T-helper 1 cell treated with Interleukin-12 subunit alpha and Interleukin-12 subunit beta and Interleukin-4 antibody, amounts not matched to agents 30 μg/mL and 1 μg/mL, for 36 hours (primary cell): ENCODE results near the gene SLITRK5.

Experiments
- H3K27ac Mint-ChIP-seq: one replicate; pipeline ENCODE4 v1.8.0; 2021; ENCODE audit warnings: mild to moderate bottlenecking, mixed read lengths
- H3K27me3 Mint-ChIP-seq: one replicate; pipeline ENCODE4 v1.8.0; 2021; ENCODE audit warnings: low read depth, mixed read lengths
- H3K36me3 Mint-ChIP-seq: one replicate; pipeline ENCODE4 v1.8.0; 2021; ENCODE audit warnings: low read depth, mixed read lengths
- H3K4me1 Mint-ChIP-seq: one replicate; pipeline ENCODE4 v1.8.0; 2021; ENCODE audit warnings: low read depth, mixed read lengths
- H3K4me3 Mint-ChIP-seq: one replicate; pipeline ENCODE4 v1.8.0; 2021; ENCODE audit warnings: mild to moderate bottlenecking, moderate library complexity, mixed read lengths
- H3K9me3 Mint-ChIP-seq: one replicate; pipeline ENCODE4 v1.8.0; 2021; ENCODE audit warnings: mixed read lengths

Gene SLITRK5, protein sequence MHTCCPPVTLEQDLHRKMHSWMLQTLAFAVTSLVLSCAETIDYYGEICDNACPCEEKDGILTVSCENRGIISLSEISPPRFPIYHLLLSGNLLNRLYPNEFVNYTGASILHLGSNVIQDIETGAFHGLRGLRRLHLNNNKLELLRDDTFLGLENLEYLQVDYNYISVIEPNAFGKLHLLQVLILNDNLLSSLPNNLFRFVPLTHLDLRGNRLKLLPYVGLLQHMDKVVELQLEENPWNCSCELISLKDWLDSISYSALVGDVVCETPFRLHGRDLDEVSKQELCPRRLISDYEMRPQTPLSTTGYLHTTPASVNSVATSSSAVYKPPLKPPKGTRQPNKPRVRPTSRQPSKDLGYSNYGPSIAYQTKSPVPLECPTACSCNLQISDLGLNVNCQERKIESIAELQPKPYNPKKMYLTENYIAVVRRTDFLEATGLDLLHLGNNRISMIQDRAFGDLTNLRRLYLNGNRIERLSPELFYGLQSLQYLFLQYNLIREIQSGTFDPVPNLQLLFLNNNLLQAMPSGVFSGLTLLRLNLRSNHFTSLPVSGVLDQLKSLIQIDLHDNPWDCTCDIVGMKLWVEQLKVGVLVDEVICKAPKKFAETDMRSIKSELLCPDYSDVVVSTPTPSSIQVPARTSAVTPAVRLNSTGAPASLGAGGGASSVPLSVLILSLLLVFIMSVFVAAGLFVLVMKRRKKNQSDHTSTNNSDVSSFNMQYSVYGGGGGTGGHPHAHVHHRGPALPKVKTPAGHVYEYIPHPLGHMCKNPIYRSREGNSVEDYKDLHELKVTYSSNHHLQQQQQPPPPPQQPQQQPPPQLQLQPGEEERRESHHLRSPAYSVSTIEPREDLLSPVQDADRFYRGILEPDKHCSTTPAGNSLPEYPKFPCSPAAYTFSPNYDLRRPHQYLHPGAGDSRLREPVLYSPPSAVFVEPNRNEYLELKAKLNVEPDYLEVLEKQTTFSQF

DNA sequence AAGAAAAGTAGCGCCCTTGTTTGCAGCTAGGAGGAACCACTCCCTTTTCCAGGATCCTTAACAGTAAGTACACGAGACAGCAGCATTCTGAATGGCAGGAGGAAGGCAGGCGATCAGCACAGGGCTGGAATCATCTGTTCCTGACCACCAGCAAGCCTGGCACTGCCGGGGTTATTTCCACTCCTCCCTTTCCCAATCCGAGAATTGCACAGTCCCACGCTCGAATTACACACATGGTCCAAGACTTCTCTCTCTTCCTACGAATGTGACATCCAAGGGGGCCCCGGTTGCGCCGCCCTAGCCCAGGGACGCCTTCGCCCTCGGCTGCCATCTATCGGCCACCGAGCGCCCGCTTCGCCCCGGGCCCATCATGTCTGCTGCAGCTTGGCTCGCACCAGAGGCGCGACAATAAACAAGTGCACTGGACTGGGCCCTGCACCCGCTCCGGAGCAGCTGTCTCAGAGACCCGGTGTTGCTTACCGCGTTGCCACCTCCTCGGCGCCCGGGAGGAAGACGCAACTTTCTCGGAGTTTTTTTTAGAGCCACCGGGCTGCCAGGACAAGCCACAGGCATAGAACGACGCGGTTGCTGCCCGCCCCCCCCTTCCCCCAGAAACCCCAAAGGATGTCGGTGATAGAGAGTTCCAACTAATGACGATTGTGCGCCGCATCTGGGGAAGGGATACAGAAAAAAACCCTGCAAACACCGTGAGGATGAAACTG, at the start of gene SLITRK5:
SLITRK5 (plus strand) TSS at position 341 of the 722 bp plus-strand sequence. CDS start 4,018 bp downstream, outside the sequence.
- H3K36me3 Mint-ChIP-seq, result no peaks in the 10 kb centered on the region
- peak within 1 kb of the TSS; percentile 36 for H3K27ac Mint-ChIP-seq
- H3K27me3 Mint-ChIP-seq, result peaks cover 45% of the 10 kb centered on the region
- peak within 1 kb of the TSS; percentile 54 for H3K4me3 Mint-ChIP-seq
- H3K4me1 Mint-ChIP-seq, result peaks cover 7% of the 10 kb centered on the region
- H3K9me3 Mint-ChIP-seq, result no peaks in the 10 kb centered on the region

DNA sequence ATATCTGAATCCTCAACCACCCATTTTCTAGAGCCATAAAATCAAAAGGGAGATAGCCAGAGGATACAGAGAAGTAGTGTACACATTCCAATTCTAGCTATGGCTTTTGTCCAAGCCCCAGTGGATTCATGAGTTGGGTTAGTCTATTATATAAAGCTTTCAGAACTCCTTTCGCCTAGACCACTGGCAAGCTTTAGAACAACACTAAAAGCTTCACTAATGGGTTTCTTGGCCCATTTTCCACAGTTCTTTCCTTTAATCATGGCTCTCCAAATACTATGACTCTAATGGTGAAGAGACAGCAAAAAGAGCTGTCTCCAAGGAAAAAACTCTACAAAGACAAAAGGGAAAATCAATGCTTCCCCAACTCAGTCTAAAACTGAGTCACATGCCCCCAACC, 48.2 kb upstream of the SLITRK5 start:
- Mint-ChIP-seq H3K9me3 (no peaks in the 10 kb centered on the region), H3K27me3 (no peaks in the 10 kb centered on the region), H3K4me3 (no peak overlapping the region), H3K27ac (no peak overlapping the region), H3K4me1 (no peaks in the 10 kb centered on the region), H3K36me3 (no peaks in the 10 kb centered on the region)

DNA sequence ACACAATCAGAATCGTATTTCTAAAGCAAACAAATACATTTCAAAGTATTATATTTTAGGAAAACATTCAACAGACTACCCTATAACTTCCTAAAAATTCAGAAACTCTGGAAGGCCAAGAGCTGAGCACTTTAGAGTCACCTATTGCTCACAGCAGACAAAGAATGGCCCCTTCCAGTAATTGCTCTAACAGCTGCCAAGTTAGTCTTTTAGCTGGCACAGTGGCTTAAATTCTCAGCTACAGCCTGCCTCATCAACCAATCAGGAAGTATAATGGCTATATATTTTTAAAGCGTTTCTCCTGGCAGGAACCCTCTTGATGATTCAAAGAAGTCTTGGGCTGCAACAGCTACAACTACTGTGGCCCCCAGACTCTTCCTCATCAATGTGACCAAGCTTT, 14.9 kb upstream of the SLITRK5 start:
- Mint-ChIP-seq H3K4me1 (no peaks in the 10 kb centered on the region), H3K36me3 (no peaks in the 10 kb centered on the region), H3K4me3 (no peak overlapping the region), H3K9me3 (no peaks in the 10 kb centered on the region), H3K27me3 (no peaks in the 10 kb centered on the region), H3K27ac (no peak overlapping the region)

DNA sequence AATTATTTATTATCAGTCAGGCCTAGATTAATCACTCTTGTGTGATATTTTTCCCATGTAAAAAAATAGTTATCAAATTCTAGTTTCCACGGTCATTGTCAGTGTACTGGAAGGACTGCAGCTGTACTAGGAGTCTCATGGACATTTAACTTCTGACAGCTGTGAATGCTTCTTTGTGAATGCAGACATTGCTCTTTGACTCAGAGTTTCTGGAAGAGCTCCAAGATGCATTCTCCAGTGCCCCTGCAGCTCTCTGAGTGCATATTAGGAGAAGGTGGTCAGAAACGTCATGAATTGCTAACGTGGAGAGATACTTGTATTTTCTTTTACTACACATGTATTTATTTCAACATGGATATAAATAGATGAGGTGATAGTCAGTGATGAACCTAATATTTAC, 9.7 kb upstream of the SLITRK5 start:
- H3K9me3 Mint-ChIP-seq, result no peaks in the 10 kb centered on the region
- H3K36me3 Mint-ChIP-seq, result no peaks in the 10 kb centered on the region
- no peak overlapping the region for H3K4me3 Mint-ChIP-seq
- H3K27me3 Mint-ChIP-seq, result no peaks in the 10 kb centered on the region
- no peak overlapping the region for H3K27ac Mint-ChIP-seq
- H3K4me1 Mint-ChIP-seq, result no peaks in the 10 kb centered on the region

DNA sequence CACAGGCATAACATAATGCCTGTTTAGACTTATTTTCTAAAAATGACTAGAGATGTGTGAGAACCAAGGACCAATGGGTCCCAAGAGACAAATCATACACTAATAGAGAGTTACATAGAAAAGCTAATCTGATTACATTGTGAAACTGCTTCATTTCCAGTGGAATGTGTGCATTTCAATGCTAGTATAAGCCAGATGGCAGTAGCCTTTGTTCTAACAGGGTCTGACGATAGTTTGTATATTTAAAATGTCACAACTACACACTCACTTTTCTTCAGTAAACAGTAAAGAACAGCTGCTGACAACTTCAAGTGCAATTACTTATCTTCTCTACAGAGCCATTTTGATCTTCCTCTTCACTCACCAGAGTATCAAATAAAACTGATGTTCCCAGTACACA, 4.3 kb upstream of the SLITRK5 start:
- Mint-ChIP-seq H3K4me1 (peaks cover 3% of the 10 kb centered on the region), H3K27me3 (peaks cover 14% of the 10 kb centered on the region), H3K9me3 (no peaks in the 10 kb centered on the region), H3K36me3 (no peaks in the 10 kb centered on the region), H3K4me3 (no peak overlapping the region), H3K27ac (no peak overlapping the region)

DNA sequence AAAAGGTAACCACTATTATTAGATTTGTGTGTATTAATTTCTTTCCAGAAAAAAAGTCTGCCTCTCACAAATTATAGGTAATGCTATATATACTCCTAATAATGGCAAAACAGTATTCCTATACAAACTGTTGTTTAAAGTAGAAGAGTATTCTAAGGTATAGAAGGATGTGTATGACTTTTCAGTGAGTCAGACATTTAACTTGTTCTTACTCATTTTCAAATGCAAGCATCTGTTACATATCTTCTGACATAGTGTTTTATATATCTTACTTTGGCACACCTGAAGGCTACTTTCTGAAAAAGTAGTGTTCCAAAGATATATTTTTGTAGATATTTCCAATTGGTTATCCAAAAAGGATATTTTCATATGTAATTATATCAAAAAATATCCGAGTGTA, 3.5 kb upstream of the SLITRK5 start:
- peaks cover 3% of the 10 kb centered on the region for H3K4me1 Mint-ChIP-seq
- peaks cover 17% of the 10 kb centered on the region for H3K27me3 Mint-ChIP-seq
- H3K36me3 Mint-ChIP-seq, result no peaks in the 10 kb centered on the region
- H3K4me3 Mint-ChIP-seq, result no peak overlapping the region
- no peak overlapping the region for H3K27ac Mint-ChIP-seq
- no peaks in the 10 kb centered on the region for H3K9me3 Mint-ChIP-seq

DNA sequence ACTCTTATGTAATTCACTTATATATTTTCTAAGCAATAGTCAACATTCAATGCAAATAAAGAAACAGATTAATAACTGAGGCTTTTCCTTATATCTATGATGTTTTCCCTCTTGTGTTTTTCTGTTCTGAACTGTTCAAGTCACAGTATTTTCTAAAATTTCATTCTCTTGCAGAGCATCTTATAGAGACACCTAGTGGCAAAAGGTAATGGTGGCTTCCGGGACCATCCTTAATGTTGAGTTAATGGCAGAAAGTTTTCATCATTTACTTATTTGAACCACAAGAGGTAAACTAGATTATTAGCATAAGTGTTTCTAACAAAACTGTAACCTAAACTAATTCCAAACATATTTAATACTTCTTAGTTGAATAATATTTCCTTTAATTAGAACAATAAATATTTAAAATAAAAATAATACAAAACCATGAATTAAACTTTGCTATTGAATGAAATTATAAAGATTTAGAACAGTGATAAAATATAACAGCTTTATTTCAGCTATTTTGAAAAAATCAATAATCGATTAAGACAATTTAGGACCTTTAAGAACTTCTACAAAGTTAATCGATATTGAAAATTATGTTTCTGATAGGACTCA, 1.7 kb upstream of the SLITRK5 start:
- no peak overlapping the region for H3K4me3 Mint-ChIP-seq
- no peaks in the 10 kb centered on the region for H3K9me3 Mint-ChIP-seq
- no peak overlapping the region for H3K27ac Mint-ChIP-seq

DNA sequence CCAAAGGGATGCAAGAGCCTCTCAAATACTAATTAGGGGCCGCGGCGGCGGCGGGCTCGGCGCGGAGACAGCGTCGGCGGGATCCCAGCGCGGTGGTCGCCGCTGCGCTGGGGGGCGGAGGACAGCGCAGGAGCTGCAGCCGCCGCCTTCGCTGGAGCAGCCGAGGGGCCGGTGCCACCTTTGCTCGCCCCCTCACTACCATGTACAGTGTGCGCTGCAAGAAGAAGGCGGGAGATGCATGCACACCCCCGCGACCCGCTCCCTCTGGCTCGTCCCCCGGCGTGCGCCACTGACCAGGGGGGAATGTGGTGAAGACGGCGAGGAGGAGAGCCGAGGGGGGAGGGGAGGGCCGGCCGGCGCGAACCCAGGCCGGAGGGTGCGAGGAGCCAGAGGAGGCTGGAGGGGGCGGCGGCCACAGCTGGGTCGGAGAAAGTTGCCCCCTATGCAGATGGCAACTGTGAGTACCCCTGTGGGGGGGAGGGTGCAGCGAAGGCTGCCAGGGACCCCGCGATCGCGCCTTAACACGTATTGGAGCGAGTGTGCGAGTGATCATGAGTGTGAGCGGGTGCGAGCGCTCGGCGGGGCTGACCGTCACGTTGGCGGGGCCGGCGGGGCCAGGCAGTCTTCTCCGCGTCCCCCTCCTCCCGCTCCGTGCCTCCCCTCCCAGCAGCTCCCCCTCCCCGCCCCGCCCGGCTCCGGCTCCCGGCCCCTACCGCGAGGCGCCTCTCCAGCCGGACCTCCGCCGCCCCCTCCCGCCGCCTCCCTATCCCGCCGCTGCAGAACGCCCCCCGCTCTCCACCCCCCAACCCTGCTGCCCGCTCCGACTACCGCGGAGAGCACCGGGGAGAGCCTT, 808 bp downstream of the SLITRK5 start:
- Mint-ChIP-seq H3K36me3 (no peaks in the 10 kb centered on the region), H3K27ac (peak overlapping the region; percentile 36), H3K27me3 (peaks cover 49% of the 10 kb centered on the region), H3K9me3 (no peaks in the 10 kb centered on the region), H3K4me3 (peak overlapping the region; percentile 54), H3K4me1 (peaks cover 7% of the 10 kb centered on the region)

More for the DNA sequence above, 1.7 kb upstream of the SLITRK5 start:
- Mint-ChIP-seq H3K4me1 (peaks cover 7% of the 10 kb centered on the region), H3K36me3 (no peaks in the 10 kb centered on the region), H3K27me3 (peaks cover 35% of the 10 kb centered on the region)

DNA sequence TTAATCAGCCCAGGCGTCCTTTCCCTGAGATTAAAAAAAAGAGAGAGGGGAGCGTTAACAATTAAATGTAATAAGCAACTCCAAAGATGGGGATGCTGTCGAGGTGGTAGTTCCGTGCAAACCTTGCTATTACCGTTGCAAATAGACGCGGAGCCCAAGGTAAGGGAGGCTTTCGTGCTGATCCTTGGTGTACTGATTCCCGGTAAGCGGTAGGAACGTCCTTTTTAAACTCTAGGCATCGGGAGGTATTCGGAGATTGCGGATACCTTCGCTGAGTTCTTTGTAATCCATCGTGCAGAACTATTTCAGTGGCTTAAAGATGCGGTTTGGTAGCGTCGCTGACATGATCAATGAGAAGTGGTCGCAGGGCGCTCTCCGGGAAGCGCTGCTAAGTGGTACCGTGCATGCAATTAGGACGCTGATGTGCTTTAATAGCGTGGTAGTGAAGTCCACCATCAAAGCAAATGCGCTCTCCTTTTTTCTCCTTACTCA, 3.1 kb downstream of the SLITRK5 start:
- H3K4me3 Mint-ChIP-seq, result no peak overlapping the region
- no peaks in the 10 kb centered on the region for H3K9me3 Mint-ChIP-seq
- peaks cover 12% of the 10 kb centered on the region for H3K4me1 Mint-ChIP-seq
- H3K36me3 Mint-ChIP-seq, result no peaks in the 10 kb centered on the region
- peaks cover 61% of the 10 kb centered on the region for H3K27me3 Mint-ChIP-seq
- H3K27ac Mint-ChIP-seq, result no peak overlapping the region

DNA sequence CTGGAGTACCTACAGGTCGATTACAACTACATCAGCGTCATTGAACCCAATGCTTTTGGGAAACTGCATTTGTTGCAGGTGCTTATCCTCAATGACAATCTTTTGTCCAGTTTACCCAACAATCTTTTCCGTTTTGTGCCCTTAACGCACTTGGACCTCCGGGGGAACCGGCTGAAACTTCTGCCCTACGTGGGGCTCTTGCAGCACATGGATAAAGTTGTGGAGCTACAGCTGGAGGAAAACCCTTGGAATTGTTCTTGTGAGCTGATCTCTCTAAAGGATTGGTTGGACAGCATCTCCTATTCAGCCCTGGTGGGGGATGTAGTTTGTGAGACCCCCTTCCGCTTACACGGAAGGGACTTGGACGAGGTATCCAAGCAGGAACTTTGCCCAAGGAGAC, 4.7 kb downstream of the SLITRK5 start:
- peaks cover 58% of the 10 kb centered on the region for H3K27me3 Mint-ChIP-seq

DNA sequence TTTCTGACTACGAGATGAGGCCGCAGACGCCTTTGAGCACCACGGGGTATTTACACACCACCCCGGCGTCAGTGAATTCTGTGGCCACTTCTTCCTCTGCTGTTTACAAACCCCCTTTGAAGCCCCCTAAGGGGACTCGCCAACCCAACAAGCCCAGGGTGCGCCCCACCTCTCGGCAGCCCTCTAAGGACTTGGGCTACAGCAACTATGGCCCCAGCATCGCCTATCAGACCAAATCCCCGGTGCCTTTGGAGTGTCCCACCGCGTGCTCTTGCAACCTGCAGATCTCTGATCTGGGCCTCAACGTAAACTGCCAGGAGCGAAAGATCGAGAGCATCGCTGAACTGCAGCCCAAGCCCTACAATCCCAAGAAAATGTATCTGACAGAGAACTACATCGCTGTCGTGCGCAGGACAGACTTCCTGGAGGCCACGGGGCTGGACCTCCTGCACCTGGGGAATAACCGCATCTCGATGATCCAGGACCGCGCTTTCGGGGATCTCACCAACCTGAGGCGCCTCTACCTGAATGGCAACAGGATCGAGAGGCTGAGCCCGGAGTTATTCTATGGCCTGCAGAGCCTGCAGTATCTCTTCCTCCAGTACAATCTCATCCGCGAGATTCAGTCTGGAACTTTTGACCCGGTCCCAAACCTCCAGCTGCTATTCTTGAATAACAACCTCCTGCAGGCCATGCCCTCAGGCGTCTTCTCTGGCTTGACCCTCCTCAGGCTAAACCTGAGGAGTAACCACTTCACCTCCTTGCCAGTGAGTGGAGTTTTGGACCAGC, 5.3 kb downstream of the SLITRK5 start:
- peaks cover 52% of the 10 kb centered on the region for H3K27me3 Mint-ChIP-seq
- H3K4me3 Mint-ChIP-seq, result no peak overlapping the region

More for the DNA sequence above, 4.7 kb downstream of the SLITRK5 start:
- no peak overlapping the region for H3K27ac Mint-ChIP-seq
- no peaks in the 10 kb centered on the region for H3K36me3 Mint-ChIP-seq
- peaks cover 12% of the 10 kb centered on the region for H3K4me1 Mint-ChIP-seq
- no peaks in the 10 kb centered on the region for H3K9me3 Mint-ChIP-seq
- H3K4me3 Mint-ChIP-seq, result no peak overlapping the region

DNA sequence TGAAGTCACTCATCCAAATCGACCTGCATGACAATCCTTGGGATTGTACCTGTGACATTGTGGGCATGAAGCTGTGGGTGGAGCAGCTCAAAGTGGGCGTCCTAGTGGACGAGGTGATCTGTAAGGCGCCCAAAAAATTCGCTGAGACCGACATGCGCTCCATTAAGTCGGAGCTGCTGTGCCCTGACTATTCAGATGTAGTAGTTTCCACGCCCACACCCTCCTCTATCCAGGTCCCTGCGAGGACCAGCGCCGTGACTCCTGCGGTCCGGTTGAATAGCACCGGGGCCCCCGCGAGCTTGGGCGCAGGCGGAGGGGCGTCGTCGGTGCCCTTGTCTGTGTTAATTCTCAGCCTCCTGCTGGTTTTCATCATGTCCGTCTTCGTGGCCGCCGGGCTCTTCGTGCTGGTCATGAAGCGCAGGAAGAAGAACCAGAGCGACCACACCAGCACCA, 5.9 kb downstream of the SLITRK5 start:
- H3K36me3 Mint-ChIP-seq, result no peaks in the 10 kb centered on the region
- H3K27ac Mint-ChIP-seq, result no peak overlapping the region
- H3K4me3 Mint-ChIP-seq, result no peak overlapping the region
- H3K27me3 Mint-ChIP-seq, result peaks cover 49% of the 10 kb centered on the region
- no peaks in the 10 kb centered on the region for H3K9me3 Mint-ChIP-seq
- peaks cover 8% of the 10 kb centered on the region for H3K4me1 Mint-ChIP-seq

More for the DNA sequence above, 5.3 kb downstream of the SLITRK5 start:
- peaks cover 9% of the 10 kb centered on the region for H3K4me1 Mint-ChIP-seq
- H3K36me3 Mint-ChIP-seq, result no peaks in the 10 kb centered on the region
- no peaks in the 10 kb centered on the region for H3K9me3 Mint-ChIP-seq
- no peak overlapping the region for H3K27ac Mint-ChIP-seq
